HUES6 (cell line): ENCODE data around the gene IL7R.

ENCODE experiments used
- H3K27ac ChIP-seq: 2 replicates; pipeline ENCODE4 v1.7.0; 2013; ENCODE audit warnings: low read depth, mild to moderate bottlenecking, low read length, inconsistent platforms
- H3K27me3 ChIP-seq: 2 replicates; pipeline ENCODE4 v1.6.1; 2013; ENCODE audit warnings: low read length; ENCODE audit not compliant: control insufficient read depth, insufficient read depth
- H3K36me3 ChIP-seq: 2 replicates; pipeline ENCODE4 v1.6.1; 2013; ENCODE audit warnings: low read length; ENCODE audit not compliant: control insufficient read depth, insufficient read depth
- H3K4me1 ChIP-seq: 2 replicates; pipeline ENCODE4 v1.6.1; 2013; ENCODE audit warnings: low read length; ENCODE audit not compliant: control insufficient read depth, insufficient read depth
- H3K4me3 ChIP-seq: 2 replicates; pipeline ENCODE4 v1.5.1; 2013; ENCODE audit warnings: low read depth, low read length
- H3K9ac ChIP-seq: one replicate; pipeline ENCODE4 v1.6.1; 2013; ENCODE audit warnings: mild to moderate bottlenecking, low read length
- H3K9me3 ChIP-seq: 2 replicates; pipeline ENCODE4 v1.6.1; 2013; ENCODE audit warnings: low read depth, low read length; ENCODE audit not compliant: control insufficient read depth, insufficient read depth

Gene IL7R

DNA sequence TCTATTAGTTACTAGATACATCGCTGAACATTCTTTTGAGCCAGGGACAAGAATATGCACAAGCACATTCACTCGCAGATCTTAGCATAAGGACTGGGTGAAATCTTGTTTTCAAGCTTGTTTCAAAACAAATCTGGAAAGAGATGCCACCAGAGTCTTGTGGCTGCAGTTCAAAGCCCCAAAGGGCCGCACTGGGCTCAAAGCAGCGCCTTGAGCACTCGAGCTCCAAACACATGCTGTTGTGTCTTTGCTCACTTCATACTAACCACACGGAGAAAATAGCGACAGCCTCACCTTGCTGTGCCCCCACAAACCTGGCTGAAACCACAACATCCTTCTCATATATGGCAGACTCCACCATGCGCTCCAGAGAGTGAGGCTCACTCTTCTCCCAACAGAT, 34.2 kb upstream of the IL7R start:
- H3K27ac ChIP-seq = no peak overlapping the region
- H3K36me3 ChIP-seq = no peaks in the 10 kb centered on the region
- peaks cover 11% of the 10 kb centered on the region; the same call in 1 of the 2 replicates for H3K27me3 ChIP-seq
- no peaks in the 10 kb centered on the region for H3K9me3 ChIP-seq
- H3K9ac ChIP-seq = no peak overlapping the region
- H3K4me1 ChIP-seq = no peaks in the 10 kb centered on the region
- H3K4me3 ChIP-seq = no peak overlapping the region

DNA sequence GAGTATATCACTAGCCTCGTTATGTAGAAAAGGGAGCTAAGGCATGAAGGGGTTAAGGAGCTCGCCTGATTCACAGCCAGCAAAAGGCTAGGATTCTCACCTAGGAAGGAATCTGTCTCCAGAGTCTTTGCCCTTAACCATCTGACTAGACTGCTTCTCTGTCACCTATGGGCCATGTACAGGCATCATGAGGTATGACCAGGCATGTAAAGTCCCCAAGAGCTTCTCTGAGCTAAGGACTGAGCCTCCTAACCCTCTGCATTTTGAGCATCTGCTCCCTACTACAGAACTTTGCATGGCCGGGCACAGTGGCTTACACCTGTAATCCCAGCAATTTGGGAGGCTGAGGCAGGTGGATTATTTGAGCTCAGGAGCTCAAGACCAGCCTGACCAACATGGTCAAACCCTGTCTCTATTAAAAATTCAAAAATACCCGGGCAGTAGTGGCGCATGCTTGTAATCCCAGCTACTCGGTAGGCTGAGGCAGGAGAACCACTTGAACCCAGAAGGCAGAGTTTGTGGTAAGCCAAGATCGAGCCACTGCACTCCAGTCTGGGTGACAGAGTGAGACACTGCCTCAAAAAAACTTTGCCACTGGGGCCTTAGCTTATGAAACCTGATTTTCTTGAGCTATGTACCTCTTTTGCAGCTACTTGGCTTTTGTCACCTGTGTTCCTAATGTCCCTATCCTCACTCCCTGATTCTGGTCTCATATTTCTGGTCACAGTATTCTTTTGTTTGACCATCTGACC, 33.2 kb upstream of the IL7R start:
- Histone ChIP-seq H3K9ac (no peak overlapping the region), H3K36me3 (no peaks in the 10 kb centered on the region), H3K27ac (no peak overlapping the region), H3K9me3 (no peaks in the 10 kb centered on the region), H3K4me1 (no peaks in the 10 kb centered on the region), H3K27me3 (peaks cover 14% of the 10 kb centered on the region; the same call in 1 of the 2 replicates), H3K4me3 (no peak overlapping the region)

DNA sequence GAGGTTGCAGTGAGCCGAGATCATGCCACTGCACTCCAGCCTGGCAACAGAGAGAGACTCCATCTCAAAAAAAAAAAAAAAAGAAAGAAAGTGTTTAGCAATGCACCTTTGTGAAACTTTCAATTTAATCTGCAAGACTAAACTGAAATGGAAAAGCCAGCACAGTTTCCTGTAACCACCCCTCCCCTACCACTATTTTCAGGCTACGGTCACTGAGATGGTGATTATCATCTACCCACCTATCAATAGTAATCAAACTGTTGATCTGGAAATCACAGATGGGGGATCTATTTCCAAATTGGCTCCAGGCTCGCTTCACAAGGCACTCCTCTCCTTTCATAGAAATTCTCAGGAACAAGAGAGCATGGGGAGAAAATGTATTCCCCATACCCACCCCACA, 30.6 kb upstream of the IL7R start:
- H3K36me3 ChIP-seq = no peaks in the 10 kb centered on the region
- H3K4me1 ChIP-seq = no peaks in the 10 kb centered on the region
- H3K9me3 ChIP-seq = no peaks in the 10 kb centered on the region
- no peak overlapping the region for H3K4me3 ChIP-seq
- H3K27ac ChIP-seq = no peak overlapping the region
- no peak overlapping the region for H3K9ac ChIP-seq
- H3K27me3 ChIP-seq = peaks cover 14% of the 10 kb centered on the region; the same call in 1 of the 2 replicates

DNA sequence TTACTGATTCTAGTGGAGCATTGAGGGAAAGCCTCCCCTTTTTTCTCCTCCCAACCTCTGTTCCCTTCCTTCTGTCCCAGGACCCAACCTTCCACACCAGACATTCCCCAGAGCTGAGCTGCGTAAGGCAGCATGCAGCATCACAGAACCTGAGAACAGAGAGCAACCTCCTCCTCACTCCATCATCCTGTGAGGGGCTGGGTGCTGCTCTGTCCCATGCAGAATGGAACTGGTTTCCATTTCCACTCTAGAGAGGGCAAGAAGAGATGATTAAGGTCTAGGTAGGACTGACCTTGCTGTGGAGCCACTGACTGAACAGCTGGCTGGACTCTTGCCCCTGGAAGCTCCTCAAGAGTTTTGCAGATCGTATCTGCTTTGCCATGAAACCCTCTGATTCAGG, 30.1 kb upstream of the IL7R start:
- H3K9me3 ChIP-seq = no peaks in the 10 kb centered on the region
- no peak overlapping the region for H3K9ac ChIP-seq
- H3K27me3 ChIP-seq = peaks cover 14% of the 10 kb centered on the region; the same call in 1 of the 2 replicates
- H3K4me3 ChIP-seq = no peak overlapping the region
- H3K4me1 ChIP-seq = no peaks in the 10 kb centered on the region
- no peak overlapping the region for H3K27ac ChIP-seq
- H3K36me3 ChIP-seq = no peaks in the 10 kb centered on the region

DNA sequence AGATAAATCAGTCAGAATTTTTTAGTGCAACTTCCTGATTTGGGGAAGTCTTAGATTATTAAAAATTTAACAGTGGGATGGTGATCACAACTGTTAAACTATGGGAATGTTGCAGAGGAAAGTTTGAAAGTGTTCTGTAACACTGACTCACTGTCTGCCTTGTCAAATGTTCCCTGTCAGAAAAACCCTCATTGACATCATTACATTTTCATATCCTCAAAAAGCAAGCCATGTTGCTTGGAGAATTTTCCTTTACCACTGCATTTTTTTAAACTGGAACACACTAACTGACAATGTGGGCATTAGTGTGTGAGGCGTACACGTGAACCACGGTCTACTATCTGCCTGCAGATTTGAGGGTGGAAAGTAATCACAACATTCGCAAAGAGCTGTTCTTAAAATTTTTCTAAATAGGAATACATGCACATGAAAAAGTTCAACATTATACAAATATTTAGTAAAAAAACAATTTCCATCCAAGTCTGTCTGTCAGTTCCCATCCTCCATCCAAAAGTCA, 28.6 kb upstream of the IL7R start:
- H3K36me3 ChIP-seq = no peaks in the 10 kb centered on the region
- no peak overlapping the region for H3K4me3 ChIP-seq
- H3K4me1 ChIP-seq = no peaks in the 10 kb centered on the region
- no peak overlapping the region for H3K9ac ChIP-seq
- no peak overlapping the region for H3K27ac ChIP-seq
- no peaks in the 10 kb centered on the region for H3K9me3 ChIP-seq
- H3K27me3 ChIP-seq = peaks cover 6% of the 10 kb centered on the region; the same call in 1 of the 2 replicates

DNA sequence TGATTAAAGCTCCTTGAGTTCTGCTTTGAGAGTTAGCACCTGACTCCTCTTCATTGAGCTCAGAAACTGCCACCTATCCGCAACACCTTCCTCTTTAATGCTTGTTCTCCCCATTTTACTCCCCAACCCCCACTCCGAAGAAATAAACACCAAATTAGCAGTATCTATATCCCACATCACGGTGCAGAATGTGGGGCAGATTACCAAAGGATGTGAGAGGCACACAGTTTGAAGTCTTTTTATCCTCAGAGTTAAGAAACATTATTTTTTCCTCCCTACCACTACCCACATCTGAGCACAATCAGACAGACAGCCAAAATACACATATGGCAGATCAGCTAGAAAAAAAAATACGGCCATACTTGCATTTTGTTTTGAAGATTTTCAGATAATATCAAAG, 26.1 kb upstream of the IL7R start:
- Histone ChIP-seq H3K27ac (no peak overlapping the region), H3K27me3 (peaks cover 6% of the 10 kb centered on the region; the same call in 1 of the 2 replicates), H3K9ac (no peak overlapping the region), H3K4me3 (no peak overlapping the region), H3K4me1 (no peaks in the 10 kb centered on the region), H3K9me3 (no peaks in the 10 kb centered on the region), H3K36me3 (no peaks in the 10 kb centered on the region)

DNA sequence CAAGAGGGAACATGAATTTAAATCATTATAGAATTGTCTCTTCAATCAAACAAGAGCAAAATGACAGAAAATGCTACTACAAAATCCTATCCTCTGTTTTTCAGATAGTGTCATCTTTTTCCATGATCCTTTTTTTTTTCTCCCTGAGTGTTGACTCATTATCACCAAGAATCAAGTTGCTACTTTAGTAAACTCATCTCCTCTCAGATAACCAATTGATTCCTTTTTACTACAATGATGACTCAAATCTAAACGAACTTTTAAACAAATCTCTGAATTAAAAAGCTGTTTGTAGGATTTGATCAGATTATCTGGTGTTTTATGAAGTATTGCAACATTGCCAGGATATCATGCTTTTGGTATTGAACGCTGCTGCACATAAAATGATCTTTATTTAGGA, 23.9 kb upstream of the IL7R start:
- Histone ChIP-seq H3K27ac (no peak overlapping the region), H3K4me1 (no peaks in the 10 kb centered on the region), H3K36me3 (no peaks in the 10 kb centered on the region), H3K4me3 (no peak overlapping the region), H3K27me3 (0 out of 2 replicates have a peak, but pooled peaks cover 3% of the 10 kb centered on the region), H3K9ac (no peak overlapping the region), H3K9me3 (no peaks in the 10 kb centered on the region)

DNA sequence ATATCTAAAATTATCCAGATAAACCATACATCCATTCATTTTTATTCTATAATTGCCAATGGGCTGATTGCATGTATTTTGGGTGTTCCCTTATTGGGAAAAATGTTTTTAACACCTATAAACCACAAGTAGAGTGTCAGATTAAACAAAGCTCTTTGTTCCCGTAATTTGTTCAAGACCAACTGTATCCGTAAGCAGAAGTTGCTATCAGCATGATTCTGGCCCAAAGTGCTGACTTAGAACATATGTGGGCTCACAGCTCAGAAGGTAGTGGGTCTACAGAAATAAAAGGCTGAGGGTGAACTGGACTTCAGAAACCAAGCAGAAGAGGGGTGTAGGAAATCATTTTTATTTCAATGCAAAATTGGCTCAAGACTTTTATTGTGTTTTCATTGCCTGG, 23.5 kb upstream of the IL7R start:
- H3K36me3 ChIP-seq = no peaks in the 10 kb centered on the region
- no peaks in the 10 kb centered on the region for H3K4me1 ChIP-seq
- no peak overlapping the region for H3K4me3 ChIP-seq
- H3K27me3 ChIP-seq = 0 out of 2 replicates have a peak, but pooled peaks cover under 1% of the 10 kb centered on the region
- H3K9ac ChIP-seq = no peak overlapping the region
- no peaks in the 10 kb centered on the region for H3K9me3 ChIP-seq
- H3K27ac ChIP-seq = no peak overlapping the region

DNA sequence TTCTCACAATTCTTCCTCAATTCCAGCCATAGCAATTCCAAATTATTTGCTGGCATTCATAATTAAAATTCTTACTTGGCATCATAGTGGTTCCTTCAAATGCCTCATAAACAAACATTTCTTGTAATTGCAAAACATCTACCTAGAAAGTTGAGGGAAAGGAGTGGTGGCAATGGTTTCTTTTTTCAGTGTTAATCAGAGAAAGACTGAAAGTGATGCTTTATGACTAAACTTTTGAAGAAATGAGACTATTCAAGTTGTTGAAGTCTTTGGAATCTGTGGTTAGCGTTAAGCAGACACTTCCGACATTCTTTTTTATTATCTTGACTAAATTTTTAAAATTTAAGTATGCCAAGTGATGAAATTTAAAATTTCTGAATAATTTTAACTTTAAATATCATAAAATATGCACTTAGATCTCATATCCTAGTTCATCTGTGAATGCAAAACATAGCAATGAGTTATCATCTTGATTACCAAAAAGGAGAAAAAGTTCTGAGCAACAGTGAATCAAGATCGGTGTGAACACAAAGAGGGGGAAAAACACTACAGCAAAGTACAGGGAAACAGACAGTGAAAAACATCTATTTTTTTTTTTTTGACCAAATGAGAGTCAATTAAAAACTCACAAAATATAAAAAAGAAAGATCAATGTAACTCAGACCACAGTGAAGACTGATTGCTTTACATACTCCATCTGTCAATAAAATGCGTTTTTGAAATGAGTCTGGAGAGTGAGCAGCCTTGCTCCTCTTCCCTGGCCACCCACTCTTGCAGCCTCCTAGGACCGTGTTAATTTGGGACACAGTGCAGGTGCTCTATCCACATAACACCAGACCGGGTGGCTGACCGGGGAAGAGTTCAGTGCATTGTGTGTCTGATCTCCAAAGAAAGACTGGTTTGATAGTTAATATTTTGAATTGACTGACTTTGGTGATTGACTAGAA, 20.6 kb upstream of the IL7R start:
- H3K36me3 ChIP-seq = no peaks in the 10 kb centered on the region
- no peaks in the 10 kb centered on the region for H3K27me3 ChIP-seq
- peaks cover 2% of the 10 kb centered on the region; the same call in 1 of the 2 replicates for H3K9me3 ChIP-seq
- no peak overlapping the region for H3K4me3 ChIP-seq
- H3K27ac ChIP-seq = no peak overlapping the region
- H3K4me1 ChIP-seq = no peaks in the 10 kb centered on the region
- no peak overlapping the region for H3K9ac ChIP-seq

DNA sequence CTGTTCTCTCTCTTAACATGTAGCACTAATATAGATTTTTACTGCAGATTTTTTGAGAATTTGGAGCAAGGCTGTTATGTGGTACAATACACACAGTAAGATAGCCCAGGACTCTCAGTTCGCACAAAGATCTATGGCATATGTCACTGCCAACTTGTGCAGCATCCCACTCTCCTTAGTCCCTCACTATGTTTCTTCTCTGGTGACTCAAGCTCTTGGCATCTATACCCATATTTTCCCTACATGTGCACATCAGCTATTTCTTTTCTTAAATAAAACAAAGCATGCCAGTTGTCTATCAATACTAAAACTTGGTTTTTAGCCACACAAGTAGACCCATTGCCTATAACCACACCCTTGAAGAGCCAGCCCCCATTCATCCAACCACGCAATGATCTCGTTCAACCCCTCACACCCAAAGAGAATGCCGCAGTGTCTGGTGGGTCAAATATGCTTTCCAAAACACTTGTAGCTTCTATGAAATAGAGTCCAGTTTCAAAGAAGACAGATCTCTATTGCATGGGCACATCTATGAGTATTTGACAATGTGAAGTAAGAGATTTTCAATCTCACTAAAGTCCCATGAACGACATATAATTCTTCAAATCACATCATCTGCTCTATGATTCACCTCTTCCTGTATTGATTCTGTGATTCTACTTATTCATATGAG, 18.2 kb upstream of the IL7R start:
- H3K27ac ChIP-seq = no peak overlapping the region
- no peaks in the 10 kb centered on the region for H3K36me3 ChIP-seq
- H3K9ac ChIP-seq = no peak overlapping the region

More for the DNA sequence above, 18.2 kb upstream of the IL7R start:
- no peaks in the 10 kb centered on the region for H3K4me1 ChIP-seq
- H3K4me3 ChIP-seq = no peak overlapping the region
- no peaks in the 10 kb centered on the region for H3K27me3 ChIP-seq
- H3K9me3 ChIP-seq = peaks cover 13% of the 10 kb centered on the region
